ENCODE results near the gene DRC3.

DNA sequence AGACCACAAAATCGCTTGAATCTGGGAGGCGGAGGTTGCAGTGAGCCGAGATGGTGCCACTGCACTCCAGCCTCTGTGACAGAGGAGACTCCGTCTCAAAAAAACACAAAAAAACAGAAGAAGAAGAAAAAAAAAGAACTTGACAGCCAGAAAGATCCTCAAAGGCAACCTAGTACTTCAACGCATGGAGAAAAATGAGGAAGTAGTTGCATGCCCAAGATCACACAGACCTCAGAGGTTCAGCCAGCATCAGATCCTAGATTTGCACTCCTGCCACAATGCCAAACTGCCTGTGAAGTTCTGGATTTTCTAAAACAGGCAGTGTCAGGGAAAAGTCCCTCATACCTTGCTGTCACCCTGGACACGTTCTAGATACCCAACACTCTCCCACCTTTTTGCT, 64.8 kb downstream of the DRC3 start:
- TF ChIP-seq, protein P1, sequence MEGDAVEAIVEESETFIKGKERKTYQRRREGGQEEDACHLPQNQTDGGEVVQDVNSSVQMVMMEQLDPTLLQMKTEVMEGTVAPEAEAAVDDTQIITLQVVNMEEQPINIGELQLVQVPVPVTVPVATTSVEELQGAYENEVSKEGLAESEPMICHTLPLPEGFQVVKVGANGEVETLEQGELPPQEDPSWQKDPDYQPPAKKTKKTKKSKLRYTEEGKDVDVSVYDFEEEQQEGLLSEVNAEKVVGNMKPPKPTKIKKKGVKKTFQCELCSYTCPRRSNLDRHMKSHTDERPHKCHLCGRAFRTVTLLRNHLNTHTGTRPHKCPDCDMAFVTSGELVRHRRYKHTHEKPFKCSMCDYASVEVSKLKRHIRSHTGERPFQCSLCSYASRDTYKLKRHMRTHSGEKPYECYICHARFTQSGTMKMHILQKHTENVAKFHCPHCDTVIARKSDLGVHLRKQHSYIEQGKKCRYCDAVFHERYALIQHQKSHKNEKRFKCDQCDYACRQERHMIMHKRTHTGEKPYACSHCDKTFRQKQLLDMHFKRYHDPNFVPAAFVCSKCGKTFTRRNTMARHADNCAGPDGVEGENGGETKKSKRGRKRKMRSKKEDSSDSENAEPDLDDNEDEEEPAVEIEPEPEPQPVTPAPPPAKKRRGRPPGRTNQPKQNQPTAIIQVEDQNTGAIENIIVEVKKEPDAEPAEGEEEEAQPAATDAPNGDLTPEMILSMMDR (IDR thresholded peaks at IDR 0.05; ENCODE audit: poor library complexity, severe bottlenecking): no peak
- no peak for TF ChIP-seq RAD21 (conservative IDR thresholded peaks at IDR 0.05)
- TF ChIP-seq EZH2 (IDR thresholded peaks at IDR 0.05; ENCODE audit: borderline replicate concordance, insufficient read depth, low read length, poor library complexity, severe bottlenecking): no peak
- no peak for TF ChIP-seq POLR2AphosphoS5 (IDR thresholded peaks at IDR 0.05)
- TF ChIP-seq, protein P2, sequence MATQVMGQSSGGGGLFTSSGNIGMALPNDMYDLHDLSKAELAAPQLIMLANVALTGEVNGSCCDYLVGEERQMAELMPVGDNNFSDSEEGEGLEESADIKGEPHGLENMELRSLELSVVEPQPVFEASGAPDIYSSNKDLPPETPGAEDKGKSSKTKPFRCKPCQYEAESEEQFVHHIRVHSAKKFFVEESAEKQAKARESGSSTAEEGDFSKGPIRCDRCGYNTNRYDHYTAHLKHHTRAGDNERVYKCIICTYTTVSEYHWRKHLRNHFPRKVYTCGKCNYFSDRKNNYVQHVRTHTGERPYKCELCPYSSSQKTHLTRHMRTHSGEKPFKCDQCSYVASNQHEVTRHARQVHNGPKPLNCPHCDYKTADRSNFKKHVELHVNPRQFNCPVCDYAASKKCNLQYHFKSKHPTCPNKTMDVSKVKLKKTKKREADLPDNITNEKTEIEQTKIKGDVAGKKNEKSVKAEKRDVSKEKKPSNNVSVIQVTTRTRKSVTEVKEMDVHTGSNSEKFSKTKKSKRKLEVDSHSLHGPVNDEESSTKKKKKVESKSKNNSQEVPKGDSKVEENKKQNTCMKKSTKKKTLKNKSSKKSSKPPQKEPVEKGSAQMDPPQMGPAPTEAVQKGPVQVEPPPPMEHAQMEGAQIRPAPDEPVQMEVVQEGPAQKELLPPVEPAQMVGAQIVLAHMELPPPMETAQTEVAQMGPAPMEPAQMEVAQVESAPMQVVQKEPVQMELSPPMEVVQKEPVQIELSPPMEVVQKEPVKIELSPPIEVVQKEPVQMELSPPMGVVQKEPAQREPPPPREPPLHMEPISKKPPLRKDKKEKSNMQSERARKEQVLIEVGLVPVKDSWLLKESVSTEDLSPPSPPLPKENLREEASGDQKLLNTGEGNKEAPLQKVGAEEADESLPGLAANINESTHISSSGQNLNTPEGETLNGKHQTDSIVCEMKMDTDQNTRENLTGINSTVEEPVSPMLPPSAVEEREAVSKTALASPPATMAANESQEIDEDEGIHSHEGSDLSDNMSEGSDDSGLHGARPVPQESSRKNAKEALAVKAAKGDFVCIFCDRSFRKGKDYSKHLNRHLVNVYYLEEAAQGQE (IDR thresholded peaks at IDR 0.05; ENCODE audit: borderline replicate concordance): no peak

Data from neural cell (in vitro differentiated cells).